Activated naive CD4-positive, alpha-beta T cell treated with anti-CD3 and anti-CD28 coated beads for 36 hours (primary cell): ENCODE measurements around the gene CSPG4. TPM values are rescaled to one million over a fixed set of nuclear protein-coding genes. Genes with fewer than 3 reads are reported as not detected.

ENCODE experiments used
- CTCF ChIA-PET: fragments of 350-600 bp; sonication (Branson Sonifier 250); formaldehyde crosslinking; loops from one replicate; lab custom pipeline; 2021; ENCODE audit warnings: antibody characterized with exemption; lab: Charles Lee
- DNase-seq: peaks from one replicate; pipeline ENCODE4 v3.0.0-alpha.2; 2020
- H3K27ac Mint-ChIP-seq: one replicate; pipeline ENCODE4 v1.8.0; 2021; ENCODE audit warnings: mild to moderate bottlenecking, mixed read lengths
- H3K27me3 Mint-ChIP-seq: one replicate; pipeline ENCODE4 v1.8.0; 2021; ENCODE audit warnings: low read depth, mixed read lengths
- H3K36me3 Mint-ChIP-seq: one replicate; pipeline ENCODE4 v1.8.0; 2021; ENCODE audit warnings: low read depth, mixed read lengths
- H3K4me1 Mint-ChIP-seq: one replicate; pipeline ENCODE4 v1.8.0; 2021; ENCODE audit warnings: low read depth, mixed read lengths
- H3K4me3 Mint-ChIP-seq: one replicate; pipeline ENCODE4 v1.8.0; 2021; ENCODE audit warnings: mild to moderate bottlenecking, moderate library complexity, mixed read lengths
- H3K9me3 Mint-ChIP-seq: one replicate; pipeline ENCODE4 v1.8.0; 2021; ENCODE audit warnings: mixed read lengths
- intact Hi-C: fragments of 100-400 bp; cut with micrococcal nuclease; formaldehyde crosslinking; loops from one replicate; pipeline ENCODE4 v1.15.1; 2023
- total RNA-seq, 2 experiments: library from RNA; stranded (reverse); gene quantifications; one replicate each; pipeline ENCODE4 v1.2.3, GENCODE V29; 2021

CSPG4 gene
- total RNA-seq, 2 experiments from 2014 or later: not detected

DNA sequence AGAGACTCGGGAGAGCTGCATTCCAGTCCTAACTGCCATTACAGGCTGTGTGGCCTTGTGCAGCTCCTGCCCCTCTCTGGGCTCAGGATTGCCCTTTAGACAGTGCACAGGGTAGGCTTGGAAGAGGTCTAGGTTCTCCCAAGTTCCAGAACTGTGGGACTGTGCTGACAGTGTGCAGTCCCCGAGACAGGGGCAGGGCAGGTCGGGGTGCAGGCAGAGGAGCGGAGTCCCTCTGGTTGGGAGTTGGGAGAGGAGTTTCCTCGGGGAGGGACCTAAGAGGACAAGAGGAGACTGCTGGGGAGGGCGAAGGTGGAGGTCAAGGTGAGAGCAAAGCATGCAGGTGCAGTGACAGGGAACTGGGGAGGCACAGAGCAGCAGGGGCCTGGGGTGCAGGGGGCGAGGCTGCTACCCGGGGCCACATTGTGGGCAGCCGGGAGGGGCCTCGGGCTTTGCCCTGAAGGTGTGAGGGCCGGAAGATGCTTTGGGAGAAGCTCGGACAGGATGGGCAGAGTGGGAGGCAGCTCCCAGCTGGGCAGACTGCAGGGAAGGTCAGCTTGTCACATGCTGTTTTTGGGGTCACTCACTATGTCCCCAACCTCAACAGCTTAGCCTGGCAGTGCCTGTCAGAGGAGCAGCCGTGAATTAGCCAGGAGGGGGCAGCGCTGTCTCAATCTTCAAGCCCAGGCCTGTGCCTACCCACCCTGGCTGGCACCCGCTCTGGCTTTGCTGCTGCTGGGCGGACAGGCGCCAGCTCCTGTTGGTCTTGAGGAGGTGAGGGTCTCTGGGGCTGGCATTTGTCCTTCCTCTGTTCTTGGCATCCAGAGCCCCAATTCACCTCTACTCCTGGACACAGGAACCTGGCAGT, 15.4 kb upstream of the CSPG4 start:
- CTCF ChIA-PET: interaction anchor here (1.5 to 3.5 kb wide), 3 partner anchors 42 to 411 kb away, joined by 4 to 31 read pairs (median 7); no protein-coding TSS in a partner anchor
- Mint-ChIP-seq H3K36me3 (no peaks in the 10 kb centered on the region), H3K4me1 (peaks cover 14% of the 10 kb centered on the region), H3K4me3 (no peak overlapping the region), H3K27me3 (peaks cover 9% of the 10 kb centered on the region), H3K27ac (no peak overlapping the region), H3K9me3 (no peaks in the 10 kb centered on the region)
- intact Hi-C loops: loop anchor here (1.0 to 10.0 kb wide), 4 partner anchors 74 to 423 kb away; partner anchors contain the start of gene TMEM266
- DNase-seq: peak; percentile 84

DNA sequence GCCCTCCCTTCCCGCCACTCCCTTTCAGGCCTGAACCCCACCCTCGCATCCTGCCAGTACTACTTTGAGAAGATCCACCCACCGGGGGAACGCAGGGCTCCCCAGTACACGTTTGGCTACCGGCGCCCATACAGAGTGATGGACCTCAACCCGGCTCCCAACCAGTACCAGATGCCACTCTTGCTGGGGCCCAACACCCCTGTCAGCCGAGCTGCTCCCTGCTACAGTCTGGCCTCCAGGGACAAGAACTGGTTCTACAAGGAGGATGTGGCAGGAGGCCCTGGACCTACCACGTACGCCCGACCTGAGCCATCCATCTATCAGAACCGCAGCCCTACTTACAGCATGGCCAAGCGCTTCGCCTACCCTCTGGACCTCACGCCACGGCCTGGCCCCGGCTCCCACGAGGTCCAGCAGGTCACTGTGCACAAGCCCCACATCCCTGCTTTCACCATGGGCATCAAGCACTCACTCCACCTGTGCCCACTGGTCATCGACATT, 14.4 kb upstream of the CSPG4 start:
- Mint-ChIP-seq H3K27me3 (peaks cover 7% of the 10 kb centered on the region), H3K9me3 (no peaks in the 10 kb centered on the region), H3K4me1 (peaks cover 6% of the 10 kb centered on the region), H3K27ac (no peak overlapping the region), H3K4me3 (no peak overlapping the region), H3K36me3 (no peaks in the 10 kb centered on the region)
- intact Hi-C loops: loop anchor here (10.0 kb wide), 1 partner anchor 328 kb away; the partner anchor contains the start of gene TMEM266
- DNase-seq: no peak
- CTCF ChIA-PET: interaction anchor here (1.5 to 3.5 kb wide), 2 partner anchors 75 kb away, joined by 6 to 31 read pairs; no protein-coding TSS in a partner anchor

DNA sequence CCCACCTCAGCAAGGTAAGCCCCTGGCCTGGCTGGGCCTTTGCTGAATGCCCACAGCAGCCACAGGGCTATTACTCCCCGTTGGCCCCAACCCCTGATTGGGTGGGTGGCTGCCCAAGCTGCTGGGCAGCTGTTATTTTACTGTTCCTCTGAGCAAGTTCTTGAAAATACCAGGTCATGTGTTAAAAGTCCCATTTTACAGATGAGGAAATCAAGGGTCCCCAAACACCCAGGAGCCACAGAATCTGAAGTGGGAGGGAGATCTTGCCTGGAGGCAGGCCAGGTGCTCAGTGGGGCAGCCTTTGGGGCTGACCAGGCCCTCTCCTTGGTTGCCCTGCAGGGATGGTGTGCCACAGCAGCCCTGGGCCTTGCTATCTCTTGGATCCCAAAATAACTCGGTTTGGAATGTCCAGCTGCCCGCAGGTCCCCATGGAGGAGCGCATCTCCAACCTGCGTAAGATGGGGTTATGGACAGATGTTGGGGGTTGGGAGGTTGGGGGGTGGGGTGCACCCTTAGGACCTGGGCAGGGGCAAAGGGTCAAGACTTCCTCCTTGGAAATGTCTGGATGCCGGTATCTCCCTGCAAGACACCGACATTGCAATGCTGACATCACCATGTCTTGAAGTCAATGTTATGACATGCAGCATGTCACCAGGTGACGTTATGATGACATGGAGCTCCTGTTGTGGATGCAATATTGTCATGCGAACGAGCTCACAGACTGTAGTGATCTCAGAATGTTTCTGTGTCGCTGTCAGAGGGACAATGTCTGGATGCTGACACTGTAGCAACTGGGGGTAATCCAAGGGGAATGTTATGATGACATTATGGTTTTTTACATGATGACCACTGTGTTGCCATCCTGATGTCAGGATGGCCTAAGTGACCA, 13.3 kb upstream of the CSPG4 start:
- H3K27ac Mint-ChIP-seq: no peak overlapping the region
- no peak overlapping the region for H3K4me3 Mint-ChIP-seq
- intact Hi-C loops: loop anchor here (10.0 kb wide), 1 partner anchor 329 kb away; the partner anchor contains the start of gene TMEM266
- H3K27me3 Mint-ChIP-seq: peaks cover 8% of the 10 kb centered on the region
- CTCF ChIA-PET: interaction anchor here (0.7 to 1.5 kb wide), 3 partner anchors 77 to 203 kb away, joined by 3 to 7 read pairs (median 6); no protein-coding TSS in a partner anchor
- H3K9me3 Mint-ChIP-seq: no peaks in the 10 kb centered on the region
- H3K36me3 Mint-ChIP-seq: no peaks in the 10 kb centered on the region
- no peak for DNase-seq
- H3K4me1 Mint-ChIP-seq: peaks cover 3% of the 10 kb centered on the region

DNA sequence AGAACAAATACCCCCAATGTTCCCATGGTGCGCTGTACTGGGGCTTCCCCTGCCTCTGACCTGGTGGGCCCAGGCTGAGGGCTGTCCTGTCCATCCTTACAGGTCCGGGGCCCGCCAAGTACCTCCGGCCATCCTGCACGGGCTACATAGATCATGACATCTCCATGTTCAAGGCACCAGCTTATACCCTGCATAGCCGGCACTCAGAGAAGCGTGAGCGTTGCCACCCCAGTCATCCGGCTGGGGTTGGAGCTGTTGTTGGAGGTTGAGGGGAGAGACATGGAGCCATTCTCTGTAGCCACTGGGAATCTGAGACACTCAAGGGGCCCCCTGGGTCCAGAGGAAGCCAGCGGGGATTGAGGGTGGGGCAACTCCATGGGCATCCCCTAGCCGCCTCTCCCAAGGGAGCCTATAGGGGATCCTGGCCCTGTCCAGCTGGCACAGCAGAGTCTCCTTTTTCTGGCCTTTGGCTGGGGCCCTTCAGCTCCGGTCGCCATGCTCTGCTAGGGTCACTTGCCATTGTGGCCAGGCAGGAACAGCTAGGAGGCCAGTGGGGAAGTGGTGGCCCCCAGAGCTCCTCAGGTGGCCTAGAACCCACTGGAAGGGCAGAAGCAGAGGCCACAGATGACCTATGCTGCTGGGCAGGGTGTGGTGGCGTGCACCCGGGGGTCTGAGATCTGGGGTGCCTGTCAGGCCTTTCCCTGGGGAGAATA, 12.5 kb upstream of the CSPG4 start:
- no peaks in the 10 kb centered on the region for H3K9me3 Mint-ChIP-seq
- no peak for DNase-seq
- CTCF ChIA-PET: interaction anchor here (0.7 to 2.3 kb wide), 3 partner anchors 9 to 96 kb away, joined by 3 to 12 read pairs (median 5); no protein-coding TSS in a partner anchor
- no peaks in the 10 kb centered on the region for H3K36me3 Mint-ChIP-seq
- intact Hi-C loops: loop anchor here (10.0 kb wide), 1 partner anchor 330 kb away; the partner anchor contains the start of gene TMEM266
- H3K4me1 Mint-ChIP-seq: peaks cover 6% of the 10 kb centered on the region
- no peak overlapping the region for H3K27ac Mint-ChIP-seq
- no peak overlapping the region for H3K4me3 Mint-ChIP-seq
- peaks cover 8% of the 10 kb centered on the region for H3K27me3 Mint-ChIP-seq

DNA sequence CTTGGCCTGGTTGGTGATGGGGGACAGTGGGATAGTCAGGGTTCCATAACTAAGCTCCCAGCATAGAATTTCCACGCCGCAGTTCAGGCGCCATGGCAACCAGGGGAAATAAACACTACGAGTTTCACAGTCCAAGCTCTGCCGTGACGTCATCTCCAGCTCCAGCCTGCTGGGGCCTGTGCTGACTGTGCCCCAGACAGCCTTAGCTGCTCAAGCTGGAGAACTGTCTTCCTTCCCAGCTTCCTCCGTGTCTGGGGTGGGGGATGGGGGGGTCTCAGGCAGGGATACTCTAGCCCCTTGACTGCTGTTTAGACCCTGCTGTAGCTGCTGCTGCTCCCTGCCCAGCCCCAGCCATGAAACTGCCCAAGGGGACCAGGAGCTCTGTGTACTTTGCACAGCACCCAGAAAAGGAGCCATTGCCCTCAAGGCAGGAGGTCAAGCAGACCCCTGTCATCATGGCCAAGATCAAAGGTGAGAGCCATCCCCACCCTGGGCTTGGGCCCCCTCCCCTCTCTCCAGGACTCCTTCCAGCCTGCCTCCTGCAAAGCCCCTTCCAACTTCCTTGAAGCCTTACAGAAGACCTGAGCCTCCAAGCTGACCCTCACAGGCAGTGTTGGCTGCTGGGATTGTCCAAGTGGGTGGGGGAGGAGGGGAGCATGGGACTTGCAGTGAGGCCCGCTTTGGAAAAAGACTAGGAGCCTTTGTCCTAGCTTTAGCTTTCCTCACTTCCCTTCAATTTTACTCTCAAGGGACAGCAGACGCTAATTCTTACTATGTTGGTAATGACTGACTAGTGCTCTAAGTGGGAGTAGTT, 11.4 kb upstream of the CSPG4 start:
- CTCF ChIA-PET: interaction anchor here (1.2 to 2.3 kb wide), 3 partner anchors 9 to 78 kb away, joined by 3 to 12 read pairs (median 5); no protein-coding TSS in a partner anchor
- peak; percentile 54 for DNase-seq

DNA sequence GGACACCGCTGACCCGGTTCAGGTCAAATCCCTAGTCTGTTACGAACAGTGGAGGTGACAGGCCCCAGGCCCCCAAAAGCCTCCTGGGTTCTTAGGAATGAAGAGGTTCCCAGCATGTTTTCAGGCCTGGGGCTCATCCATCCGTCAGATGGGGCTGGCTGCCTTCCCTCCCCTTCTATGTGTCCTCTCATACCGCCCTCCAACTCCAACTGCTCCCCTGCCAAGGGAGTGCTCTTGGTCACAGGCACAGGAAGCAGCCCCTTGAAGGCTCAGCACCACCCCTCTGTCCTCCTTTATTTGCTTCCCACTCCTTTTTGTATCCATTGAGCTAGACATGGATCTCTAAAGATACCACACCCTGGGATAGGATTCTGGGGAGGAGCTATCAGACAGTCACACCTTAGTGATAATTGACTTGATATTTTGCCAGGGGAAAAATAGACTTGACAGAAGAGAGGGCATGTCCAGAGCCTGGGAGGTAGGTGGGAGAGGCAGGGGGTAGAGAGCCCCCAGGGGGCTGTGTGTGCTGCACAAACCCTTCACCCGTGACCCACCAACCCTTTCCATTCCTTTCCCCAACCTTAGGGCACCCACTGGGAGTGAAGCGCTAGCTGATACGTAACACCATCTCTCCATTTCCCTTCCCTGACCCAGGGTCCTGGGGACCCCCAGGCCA, 10.7 kb upstream of the CSPG4 start:
- Mint-ChIP-seq H3K27ac (no peak overlapping the region), H3K4me3 (no peak overlapping the region), H3K27me3 (peaks cover 8% of the 10 kb centered on the region), H3K4me1 (peaks cover 6% of the 10 kb centered on the region), H3K36me3 (no peaks in the 10 kb centered on the region), H3K9me3 (no peaks in the 10 kb centered on the region)
- intact Hi-C loops: loop anchor here (10.0 kb wide), 1 partner anchor 331 kb away; the partner anchor contains the start of gene TMEM266
- CTCF ChIA-PET: interaction anchor here (1.2 to 2.3 kb wide), 2 partner anchors 9 to 79 kb away, joined by 3 to 12 read pairs; no protein-coding TSS in a partner anchor
- DNase-seq: no peak

More for the DNA sequence above, 11.4 kb upstream of the CSPG4 start:
- Mint-ChIP-seq H3K9me3 (no peaks in the 10 kb centered on the region), H3K36me3 (no peaks in the 10 kb centered on the region), H3K27me3 (peaks cover 8% of the 10 kb centered on the region), H3K4me1 (peaks cover 6% of the 10 kb centered on the region), H3K4me3 (no peak overlapping the region), H3K27ac (no peak overlapping the region)
- intact Hi-C loops: loop anchor here (10.0 kb wide), 1 partner anchor 331 kb away; the partner anchor contains the start of gene TMEM266

DNA sequence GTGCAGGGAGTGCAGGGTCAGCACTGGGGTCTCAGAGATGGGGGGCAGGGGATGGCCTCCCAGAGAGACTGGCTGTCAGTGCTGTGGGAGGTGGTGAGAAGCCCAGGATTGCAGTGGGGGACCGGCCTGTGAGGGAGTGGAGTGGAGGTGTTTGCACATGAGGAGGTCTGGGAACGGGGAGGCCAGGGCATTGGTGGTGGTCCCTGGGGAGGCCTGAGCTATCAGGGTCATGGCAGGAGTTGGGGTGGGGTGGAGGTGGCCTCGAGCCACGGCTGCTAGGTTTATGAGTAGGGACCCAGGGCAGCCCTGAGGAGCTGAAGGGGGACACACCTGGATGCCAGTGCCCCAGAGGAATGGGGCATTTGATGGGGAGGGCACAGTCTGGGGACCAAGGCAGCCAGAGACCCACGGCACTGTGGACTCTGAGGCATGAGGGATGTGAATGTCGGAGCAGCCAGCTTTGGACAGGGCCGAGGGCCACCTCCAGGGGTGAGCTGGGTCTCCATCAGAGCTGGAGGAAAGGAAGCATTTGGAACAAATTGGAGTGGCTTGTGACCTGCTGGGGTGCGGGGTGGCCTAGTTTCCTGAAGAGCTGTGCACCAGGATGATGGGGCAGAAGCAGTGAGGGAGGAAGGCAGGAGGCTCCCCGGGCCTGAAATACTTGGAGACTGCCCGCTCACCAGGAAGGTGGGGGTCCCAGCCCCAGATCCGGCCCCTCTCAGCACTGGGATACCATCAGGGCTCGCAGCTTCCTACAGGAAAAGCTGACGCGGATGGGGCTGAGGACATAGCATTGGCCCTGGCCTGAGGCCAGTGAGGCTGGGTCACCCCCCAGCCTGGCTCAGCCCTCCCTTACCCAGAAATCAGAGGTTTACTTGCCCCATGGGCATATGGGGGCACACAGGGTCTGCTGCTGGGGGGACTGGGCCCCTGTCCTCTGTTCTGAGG, 9.5 kb upstream of the CSPG4 start:
- Mint-ChIP-seq H3K36me3 (no peaks in the 10 kb centered on the region), H3K27me3 (peaks cover 8% of the 10 kb centered on the region), H3K4me3 (no peak overlapping the region), H3K27ac (no peak overlapping the region), H3K9me3 (no peaks in the 10 kb centered on the region), H3K4me1 (peaks cover 6% of the 10 kb centered on the region)
- DNase-seq: no peak
- CTCF ChIA-PET: interaction anchor here (0.6 to 0.8 kb wide), 2 partner anchors 10 to 699 kb away, joined by 3 to 4 read pairs; no protein-coding TSS in a partner anchor
- intact Hi-C loops: loop anchor here (10.0 kb wide), 1 partner anchor 333 kb away; the partner anchor contains the start of gene TMEM266

DNA sequence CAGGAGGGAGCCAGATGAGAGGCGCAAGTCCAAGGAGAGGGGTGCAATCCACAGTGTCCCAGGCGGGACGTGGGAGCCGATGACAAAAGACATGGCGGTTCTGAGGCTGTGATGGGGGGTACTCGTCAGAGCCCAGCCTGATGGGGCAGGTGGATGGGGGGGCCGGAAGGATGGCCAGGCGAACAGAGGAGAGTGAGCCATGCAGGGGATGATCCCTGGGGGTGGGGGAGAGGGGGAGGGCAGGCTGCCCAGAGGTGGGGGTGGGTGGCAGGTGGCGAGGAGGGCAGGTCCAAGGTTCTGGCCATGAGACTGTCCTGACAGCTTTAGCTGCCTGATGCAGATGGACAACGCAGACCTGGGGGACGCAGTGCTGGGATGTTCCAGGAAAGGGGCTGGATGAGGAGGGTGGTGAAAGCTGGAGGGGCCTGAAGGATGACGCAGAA, 8.9 kb upstream of the CSPG4 start:
- H3K27ac Mint-ChIP-seq: no peak overlapping the region
- peaks cover 6% of the 10 kb centered on the region for H3K4me1 Mint-ChIP-seq

DNA sequence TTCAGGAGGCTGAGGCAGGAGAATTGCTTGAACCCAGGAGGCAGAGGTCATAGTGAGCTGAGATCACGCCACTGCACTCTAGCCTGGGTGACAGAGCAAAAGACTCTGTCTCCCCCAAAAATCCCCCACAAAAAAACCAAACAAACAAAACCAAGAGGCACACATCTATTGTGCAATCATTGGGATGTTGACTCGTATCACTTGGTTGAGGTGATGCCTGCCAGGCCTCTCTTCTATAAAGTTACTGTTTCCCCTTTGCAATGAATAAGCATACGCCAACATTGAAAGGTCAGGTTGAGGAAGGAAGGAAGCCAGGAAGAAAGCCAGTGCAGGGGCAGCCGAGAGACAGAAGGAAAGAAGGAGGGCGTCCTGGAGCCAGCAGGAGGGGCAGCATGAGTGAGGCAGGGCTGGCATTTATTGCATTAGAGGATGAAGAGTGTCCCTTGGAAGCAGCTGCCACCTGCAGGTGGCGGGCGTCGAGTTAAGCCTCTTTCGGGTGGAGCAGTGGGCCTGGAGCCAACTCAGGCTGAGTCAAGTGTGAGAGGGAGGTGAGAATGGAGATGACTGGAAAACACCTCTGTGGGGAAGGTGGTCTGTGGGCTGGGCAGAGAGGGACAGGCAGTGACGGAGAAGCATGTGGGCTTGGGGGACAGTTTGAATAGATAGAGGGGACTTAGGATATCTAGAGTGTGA, 8.3 kb upstream of the CSPG4 start:
- Mint-ChIP-seq H3K27me3 (peaks cover 8% of the 10 kb centered on the region), H3K4me1 (peaks cover 6% of the 10 kb centered on the region), H3K4me3 (no peak overlapping the region), H3K9me3 (no peaks in the 10 kb centered on the region), H3K36me3 (no peaks in the 10 kb centered on the region), H3K27ac (peak overlapping the region; percentile 44)
- CTCF ChIA-PET: no interaction called here
- intact Hi-C loops: loop anchor here (10.0 kb wide), 1 partner anchor 334 kb away; the partner anchor contains the start of gene TMEM266
- peak; percentile 63 for DNase-seq

More for the DNA sequence above, 8.9 kb upstream of the CSPG4 start:
- DNase-seq: no peak
- Mint-ChIP-seq H3K9me3 (no peaks in the 10 kb centered on the region), H3K36me3 (no peaks in the 10 kb centered on the region), H3K4me3 (no peak overlapping the region), H3K27me3 (peaks cover 8% of the 10 kb centered on the region)
- intact Hi-C loops: loop anchor here (10.0 kb wide), 1 partner anchor 333 kb away; the partner anchor contains the start of gene TMEM266
- CTCF ChIA-PET: no interaction called here
